ENCODE results near the gene ESPN.
A peak's percentile ranks its signal among the peaks of the same experiment; 100 is the strongest.
"Not testable (repeated sequence)": the region's sequence is repeated elsewhere in the genome, so short reads cannot be mapped to it uniquely, and the experiment has no call there.

Gene ESPN

DNA sequence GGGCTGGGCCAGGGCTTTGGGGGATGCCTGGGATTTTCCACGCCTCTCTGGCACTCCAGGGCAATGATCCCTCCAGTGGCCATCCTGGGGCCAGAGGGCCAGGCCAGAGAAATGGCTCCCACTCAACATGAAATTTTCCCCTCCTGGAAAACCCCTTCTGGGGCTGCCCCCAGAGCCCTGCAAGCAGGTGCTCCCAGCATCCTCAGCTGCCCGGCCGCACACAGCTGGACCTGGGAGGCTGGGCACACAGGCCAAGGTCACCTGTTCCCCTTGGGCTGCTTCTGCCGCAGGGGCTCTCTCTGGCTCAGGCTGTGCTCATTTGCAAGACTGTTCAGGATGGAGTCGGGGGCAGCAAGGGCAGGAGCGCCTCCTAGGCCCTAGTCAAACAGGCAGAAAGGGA, 3.9 kb downstream of the ESPN start:
- DNase-seq = not testable (repeated sequence)

DNA sequence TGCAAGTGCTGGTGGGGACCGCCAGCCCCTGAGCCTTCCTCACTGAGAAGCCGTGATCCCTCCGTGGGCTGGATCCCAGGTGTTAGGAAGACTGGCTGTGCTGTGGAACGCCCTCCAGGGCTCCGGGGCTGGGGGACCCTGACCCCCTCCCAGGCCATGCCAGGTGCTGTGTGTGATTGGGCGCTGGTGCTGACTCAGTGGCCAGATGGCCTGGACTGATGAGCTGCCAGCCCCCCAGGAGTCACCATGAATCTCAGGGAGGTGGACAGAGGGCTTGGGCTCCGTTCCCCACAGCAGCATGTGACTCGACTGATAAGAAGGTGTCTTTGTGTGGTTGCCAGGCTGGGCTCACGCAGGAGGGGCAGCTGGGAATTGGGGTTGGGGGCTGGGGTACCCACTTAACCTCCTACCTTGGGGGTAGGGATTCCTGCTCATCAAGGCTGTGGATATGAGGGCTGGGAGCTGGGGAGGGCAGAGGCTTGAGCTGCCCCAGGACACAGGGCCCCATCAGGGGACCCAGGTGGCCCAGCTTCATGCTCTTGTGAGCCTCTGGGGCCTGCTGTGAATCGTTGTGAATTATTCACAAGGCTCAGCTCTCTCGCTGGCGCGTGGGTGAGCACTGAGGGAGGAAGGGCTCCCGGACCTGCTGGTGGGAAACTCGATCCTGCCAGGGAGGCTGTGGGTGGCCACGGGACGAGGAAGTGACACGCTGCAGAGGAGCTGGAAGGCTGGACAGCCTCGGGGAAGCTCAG, 5.3 kb downstream of the ESPN start:
- not testable (repeated sequence) for DNase-seq

DNA sequence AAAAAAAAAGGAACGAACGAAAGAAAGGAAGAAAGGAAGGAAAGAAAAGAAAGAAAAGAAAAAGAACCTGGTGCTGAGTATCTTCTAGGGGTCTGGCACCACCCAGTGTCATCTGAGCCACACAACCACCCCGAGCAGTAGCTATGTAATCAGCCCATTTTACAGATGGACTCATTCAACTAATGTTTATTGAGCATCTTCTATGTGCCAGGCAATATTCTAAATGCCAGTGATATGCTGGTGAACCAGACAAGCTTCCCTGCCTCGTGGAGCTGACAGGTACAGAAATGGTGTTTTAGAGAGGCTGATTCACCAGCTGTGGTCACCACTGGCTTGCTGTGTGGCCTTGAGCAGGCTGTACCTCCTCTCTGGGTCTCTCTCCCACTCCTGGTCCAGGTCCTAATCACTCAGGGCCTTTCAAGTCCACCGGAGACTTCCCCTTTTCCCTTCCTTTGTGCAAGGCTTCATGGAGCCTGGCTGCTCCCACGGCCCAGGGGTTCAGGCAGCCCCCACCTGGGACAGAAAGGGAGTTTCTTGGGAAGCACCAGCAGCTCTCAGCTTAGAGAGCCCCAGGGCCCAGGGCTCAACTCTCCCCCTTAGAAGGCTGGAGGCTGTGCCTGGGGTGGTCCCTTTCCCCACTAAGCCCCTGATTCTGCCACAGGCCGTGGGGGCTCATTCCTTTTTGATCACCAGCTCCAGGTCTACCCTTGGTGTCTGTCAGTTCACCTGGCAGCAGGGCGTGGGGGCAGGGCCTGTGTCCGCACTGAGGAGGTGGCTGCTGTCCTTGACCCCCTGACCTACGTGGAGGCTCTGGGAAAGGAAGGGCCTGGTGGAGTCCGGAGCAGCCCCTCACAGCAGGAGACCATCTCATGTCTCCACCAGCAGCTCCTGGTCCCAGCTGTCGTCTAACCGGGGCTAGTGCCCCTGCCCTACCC, 7.3 kb downstream of the ESPN start:
- DNase-seq = not testable (repeated sequence)

DNA sequence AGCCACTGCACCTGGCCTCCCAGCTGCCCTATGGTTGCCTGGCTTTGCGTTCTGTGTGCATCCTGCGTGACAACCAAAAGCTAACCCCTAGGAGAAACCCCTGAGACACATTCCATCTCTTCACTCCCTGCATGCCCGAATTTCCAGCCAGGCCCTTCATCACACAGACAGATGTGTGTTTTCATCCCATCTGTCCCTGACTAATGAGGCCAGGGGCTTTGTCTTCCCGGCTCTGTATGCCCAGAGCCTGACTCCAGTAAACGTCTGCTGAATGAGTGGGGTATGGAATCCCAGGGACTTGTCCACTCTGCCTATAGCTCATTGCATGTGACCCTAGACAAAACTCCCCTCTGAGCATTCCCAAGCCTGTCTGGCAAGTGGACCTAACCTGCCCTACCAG, 9.6 kb downstream of the ESPN start:
- no peak for DNase-seq

DNA sequence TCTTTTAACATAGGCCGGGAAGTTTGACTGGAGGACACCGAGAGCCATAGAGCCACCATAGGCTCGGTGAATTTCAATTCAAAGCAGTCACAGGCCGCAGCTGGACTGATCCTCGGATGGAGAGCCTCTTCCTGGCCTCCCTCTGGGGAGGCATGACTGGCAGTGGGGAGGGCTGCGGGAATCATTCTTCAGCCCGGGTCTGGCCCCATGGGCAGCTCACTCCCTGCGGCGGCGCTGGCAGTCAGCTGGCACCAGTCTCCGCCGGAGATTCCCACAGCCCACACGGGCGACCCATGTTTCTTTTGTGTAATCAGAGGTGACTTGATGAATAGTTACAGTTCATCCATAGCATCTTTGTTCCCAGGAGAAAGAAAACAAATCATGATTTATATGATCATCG, 10.6 kb downstream of the ESPN start:
- no peak for DNase-seq

DNA sequence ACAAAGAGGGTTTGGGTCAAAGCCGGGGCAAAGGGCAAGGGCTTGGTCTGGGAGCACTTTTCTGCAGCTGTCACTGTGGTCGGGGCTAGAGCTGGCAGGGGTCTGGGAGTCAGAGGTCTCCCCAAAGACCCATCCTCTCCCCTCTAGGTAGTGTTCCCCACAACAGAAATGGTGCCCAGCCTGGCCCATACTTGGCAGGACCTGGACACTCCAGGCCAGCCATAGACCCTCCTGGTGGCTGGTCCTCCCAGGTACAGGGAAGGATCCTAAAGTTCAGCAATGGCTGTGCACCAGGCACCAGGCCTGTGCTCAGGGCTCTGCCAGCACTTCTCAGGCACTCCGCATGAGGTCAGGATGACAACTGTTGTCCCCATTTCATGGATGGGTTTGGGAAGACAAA, 11.0 kb downstream of the ESPN start:
- no peak for DNase-seq

DNA sequence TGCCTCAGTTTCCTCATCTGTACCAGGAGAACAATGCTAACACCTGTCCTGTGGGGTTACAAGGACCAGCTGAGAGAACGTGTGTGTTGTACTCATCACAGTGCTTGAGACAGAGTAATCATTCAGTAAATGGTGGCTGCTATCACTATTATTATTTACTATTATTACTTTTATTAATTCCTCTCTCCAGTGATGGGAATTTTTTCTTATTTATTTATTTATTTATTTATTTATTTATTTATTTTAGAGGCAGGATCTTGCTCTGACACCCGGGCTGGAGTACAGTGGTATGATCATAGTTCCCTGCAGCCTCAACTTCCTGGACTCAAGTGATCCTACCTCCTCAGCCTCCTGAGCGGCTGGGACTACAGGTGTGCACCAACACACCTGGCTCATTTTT, 11.7 kb downstream of the ESPN start:
- not testable (repeated sequence) for DNase-seq

DNA sequence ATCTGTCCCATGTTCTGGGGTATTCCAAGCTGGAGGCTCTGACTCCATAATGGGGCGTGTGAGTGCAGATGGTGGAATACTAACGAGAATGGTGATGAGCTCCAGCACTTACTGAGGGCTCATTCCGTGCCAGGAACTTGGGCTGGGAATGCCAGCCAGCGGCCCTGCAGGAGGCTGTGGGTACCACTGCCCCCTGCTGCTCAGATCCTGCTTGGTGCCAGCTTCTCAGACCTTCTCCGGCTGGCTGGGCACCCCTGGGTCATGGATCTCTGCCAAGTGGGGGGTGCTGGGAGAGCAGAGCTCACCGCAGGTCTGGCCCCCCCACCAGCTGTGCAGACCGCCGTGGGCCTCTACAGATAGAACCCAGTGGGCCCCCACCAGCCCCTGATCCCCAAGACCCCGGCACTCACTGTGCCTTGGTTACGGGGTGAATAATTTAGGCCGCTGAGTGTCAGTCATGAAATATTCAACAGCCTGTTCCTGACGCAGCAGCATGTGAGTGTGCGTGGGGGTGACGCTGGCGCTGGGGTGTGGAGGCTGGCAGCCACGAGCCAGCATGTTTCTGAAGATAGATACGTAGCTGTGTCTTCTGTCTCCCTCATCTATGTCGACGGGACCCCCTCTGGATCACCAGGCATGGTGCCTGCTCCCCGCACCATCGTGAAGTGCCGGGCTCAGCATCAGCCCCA, 12.6 kb downstream of the ESPN start:
- DNase-seq = peak; percentile 90

DNA sequence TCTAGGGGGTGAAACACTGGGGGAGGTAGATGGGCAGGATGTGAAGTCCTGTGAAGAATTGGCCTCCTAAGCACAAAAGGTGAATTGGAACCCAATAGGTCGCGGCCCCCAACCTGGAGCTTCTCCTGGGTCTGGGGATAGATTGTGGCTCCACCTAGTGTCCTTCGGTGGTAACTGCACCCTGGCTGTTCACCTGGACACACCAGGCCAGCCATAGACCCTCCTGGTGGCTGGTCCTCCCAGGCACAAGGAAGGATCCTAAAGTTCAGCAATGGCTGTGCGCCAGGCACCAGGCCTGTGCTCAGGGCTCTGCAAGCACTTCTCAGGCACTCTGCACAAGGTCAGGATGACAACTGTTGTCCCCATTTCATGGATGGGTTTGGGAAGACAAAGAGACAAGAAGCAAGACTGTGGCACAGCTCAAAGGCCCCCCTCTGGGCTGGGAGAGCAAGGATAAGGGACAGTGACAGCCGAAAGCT, 13.5 kb downstream of the ESPN start:
- peak; percentile 90 for DNase-seq

DNA sequence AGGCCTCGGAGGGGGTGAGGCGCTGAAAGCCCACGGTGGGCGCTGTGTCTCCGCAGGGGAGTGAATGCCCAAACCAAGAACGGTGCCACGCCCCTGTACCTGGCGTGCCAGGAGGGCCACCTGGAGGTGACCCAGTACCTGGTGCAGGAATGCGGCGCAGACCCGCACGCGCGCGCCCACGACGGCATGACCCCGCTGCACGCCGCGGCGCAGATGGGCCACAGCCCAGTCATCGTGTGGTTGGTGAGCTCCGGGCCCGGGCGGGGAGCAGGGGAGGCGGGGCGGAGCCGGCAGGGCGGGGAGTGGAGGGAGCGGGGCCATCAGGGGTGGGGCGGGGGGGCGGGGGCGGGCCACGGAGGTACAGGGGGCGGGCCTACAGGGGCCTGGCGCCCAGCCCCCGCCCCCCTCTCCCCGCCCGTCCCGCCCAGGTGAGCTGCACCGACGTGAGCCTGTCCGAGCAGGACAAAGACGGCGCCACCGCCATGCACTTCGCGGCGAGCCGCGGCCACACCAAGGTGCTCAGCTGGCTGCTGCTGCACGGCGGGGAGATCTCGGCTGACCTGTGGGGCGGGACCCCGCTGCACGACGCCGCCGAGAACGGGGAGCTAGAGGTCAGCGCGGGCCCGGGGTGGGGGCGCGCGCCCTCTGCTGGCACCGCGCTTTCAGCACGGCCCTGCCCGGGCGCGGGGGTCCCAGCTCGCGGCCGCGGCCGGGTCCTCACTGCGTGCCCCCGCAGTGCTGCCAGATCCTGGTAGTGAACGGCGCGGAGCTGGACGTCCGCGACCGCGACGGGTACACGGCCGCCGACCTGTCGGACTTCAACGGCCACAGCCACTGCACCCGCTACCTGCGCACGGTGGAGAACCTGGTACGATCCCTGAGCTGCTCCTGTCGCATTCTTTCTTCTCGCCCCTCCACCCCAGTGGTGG, 15.9 kb downstream of the ESPN start:
- DNase-seq = no peak

DNA sequence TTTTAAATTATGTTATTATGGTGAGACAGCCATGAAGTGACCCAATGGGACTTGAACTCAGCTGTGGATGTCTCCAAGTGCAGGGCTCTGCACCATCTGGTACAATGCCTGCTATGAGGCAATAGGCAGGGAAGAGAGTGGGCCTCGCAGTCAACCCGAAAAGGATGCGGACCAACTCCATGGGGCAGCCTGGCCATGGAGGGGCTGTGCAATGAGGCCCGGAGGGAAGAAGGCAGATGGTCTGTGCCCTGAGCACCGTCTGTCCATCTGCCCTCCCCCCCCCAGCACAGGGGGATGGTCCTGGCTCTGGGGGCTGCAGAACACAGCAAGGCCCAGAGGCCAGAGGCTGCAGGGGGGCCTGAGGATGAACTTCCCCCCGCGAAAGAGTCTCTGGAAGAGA, 17.0 kb downstream of the ESPN start:
- DNase-seq = no peak

DNA sequence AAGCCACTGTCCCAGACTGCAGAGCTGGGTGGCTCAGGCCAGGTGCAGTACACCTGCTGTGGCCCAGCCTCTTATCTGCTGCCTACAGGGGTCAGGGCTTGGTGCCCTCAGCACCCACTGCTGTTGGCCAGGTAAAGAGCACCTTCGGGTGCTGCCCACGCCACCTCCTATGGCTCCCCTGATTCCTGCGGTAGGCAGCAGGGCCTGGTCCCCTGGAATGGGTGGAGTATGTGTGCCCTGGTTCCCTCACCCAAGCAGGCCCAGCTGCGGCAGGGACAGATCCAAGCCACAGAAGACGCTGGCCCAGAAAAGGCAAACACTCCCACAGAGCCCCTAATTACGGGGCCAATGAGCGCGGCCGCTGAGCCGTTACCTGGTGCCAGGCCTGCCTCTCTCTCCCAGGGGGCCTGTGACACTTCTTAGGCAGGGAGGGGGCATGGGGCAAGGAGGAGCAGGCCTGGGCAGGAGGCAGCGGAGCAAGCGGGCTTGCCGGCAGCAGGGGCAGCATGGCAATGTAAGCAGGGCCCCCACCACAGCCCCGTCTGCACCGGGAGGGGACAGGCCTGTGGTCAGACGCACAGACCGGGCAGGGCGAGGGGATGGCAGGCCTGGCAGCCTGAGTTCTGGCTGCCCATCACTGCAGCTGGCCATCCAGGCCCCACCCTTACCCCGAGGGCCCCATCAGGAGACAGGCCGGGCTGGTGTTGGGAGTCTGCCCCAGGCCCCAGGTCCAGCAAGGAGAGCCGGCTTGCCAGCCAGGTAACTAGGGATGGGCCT, 19.0 kb downstream of the ESPN start:
- DNase-seq = no peak

DNA sequence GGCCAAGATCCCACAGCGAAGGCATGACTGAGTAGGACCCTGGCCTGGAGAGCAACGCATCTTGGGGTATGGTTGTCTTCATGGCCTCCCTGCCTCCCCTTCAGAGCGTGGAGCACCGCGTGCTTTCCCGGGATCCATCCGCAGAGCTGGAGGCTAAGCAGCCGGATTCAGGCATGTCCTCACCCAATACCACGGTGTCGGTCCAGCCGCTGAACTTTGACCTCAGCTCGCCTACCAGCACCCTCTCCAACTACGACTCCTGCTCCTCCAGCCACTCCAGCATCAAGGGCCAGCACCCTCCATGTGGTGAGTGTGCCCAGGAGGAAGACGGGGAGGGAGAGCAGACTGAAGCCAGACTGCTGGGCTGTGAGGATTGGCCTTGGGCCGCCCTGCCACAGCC, 19.8 kb downstream of the ESPN start:
- no peak for DNase-seq

DNA sequence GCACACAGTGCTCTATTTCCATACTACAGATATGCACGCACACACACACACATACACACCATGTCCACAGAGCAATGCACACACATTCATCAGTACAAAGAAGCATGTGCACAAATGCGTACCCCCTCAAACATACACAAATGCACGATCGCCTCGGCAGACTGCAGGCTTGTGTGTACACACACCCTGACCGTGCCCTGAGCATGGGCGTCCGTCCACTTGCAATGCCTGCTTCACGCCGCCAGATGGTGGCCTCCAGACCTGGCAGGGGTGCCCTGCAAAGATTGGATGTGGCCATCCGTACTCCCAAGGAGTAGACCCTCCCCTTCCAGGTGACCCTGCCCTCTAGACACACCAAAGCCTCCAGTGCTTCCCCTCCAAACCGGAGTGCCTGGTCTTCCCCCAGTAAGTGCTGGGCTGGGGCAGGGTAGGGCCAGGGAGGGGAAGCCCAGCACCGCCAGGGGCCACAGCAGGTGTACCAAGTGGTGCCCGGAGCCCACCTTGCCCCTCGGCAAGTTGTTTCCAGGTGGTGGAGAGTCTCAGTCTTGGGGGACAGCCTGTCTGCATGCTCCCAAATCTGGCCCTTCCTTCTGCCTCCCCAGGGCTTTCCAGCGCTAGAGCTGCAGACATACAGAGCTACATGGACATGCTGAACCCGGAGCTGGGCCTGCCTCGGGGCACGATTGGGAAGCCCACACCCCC, 20.6 kb downstream of the ESPN start:
- no peak for DNase-seq

DNA sequence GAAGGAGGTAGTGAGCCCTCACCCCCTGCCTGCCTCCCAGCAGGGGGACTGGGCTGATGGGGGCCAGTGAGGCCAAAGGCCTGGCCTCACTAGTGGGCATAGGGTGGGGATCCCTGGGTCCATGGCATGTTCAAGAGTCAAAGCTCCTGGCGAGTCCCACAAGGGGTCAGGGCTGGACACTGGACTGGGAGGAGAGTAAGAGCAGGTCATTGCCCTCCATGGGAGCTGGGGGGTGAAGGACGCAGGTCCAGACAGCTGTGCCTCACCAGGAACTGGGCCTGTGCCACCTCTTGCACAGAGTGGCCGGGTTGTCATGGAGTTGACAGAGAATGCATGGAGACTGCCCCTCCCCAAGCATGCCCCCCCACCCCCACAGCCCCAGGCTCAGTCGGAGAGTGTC, 21.4 kb downstream of the ESPN start:
- DNase-seq = not testable (repeated sequence)

DNA sequence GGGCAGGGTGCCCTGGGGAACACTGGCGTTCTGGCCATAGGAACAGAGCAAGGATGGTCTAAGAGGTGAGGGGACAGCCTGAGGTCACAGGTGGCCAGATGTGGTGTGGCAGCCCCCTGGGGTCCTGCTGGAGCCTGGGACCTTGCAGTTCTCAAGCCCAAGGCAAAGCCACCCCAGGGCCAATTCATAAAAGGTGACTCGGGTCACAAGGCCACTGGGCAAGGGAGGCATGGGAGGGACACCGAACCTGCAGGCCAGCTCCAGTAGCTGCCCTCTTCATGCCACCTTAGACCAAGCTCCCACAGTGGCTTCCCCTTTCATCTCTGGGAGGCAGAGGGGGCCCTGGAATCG, 22.1 kb downstream of the ESPN start:
- DNase-seq = no peak

DNA sequence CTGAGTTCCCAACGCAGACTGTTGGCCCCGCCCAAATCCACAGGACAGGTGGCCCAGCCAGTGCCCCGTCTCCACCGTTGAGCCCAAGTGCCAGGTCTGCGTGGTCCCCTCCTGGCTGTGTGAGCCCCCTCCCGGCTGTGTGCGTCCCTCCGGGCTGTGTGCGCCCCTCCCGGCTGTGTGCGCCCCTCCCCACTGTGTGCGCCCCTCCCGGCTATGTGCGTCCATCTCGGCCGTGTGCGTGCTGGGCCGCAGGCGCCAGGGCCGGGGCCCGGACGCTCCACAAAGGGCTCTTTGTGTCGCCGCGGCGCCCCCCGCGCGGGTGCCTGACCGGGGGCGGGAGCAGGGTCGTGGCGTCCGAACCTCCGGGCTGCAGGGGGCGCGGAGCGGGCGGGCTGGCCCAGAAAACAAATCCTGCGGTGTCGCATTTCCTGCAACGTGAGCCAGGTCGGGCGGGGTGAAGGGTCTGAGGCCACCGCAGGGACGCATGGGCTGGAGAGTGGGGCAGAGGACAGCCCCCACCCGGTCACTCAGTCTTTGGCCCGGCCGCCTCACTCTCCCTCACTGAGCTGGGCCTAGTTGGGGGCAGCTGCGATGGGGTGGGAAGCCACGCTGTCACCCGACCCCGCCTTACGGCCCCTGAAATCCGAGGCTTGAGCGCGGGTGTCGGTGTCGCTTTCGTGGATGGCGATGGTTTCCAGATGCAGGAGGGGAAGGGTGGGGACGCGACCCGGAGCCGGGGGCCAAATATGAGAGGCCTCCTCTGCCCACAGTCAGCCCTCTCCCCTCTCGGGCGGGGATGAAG, 22.6 kb downstream of the ESPN start:
- DNase-seq = no peak

DNA sequence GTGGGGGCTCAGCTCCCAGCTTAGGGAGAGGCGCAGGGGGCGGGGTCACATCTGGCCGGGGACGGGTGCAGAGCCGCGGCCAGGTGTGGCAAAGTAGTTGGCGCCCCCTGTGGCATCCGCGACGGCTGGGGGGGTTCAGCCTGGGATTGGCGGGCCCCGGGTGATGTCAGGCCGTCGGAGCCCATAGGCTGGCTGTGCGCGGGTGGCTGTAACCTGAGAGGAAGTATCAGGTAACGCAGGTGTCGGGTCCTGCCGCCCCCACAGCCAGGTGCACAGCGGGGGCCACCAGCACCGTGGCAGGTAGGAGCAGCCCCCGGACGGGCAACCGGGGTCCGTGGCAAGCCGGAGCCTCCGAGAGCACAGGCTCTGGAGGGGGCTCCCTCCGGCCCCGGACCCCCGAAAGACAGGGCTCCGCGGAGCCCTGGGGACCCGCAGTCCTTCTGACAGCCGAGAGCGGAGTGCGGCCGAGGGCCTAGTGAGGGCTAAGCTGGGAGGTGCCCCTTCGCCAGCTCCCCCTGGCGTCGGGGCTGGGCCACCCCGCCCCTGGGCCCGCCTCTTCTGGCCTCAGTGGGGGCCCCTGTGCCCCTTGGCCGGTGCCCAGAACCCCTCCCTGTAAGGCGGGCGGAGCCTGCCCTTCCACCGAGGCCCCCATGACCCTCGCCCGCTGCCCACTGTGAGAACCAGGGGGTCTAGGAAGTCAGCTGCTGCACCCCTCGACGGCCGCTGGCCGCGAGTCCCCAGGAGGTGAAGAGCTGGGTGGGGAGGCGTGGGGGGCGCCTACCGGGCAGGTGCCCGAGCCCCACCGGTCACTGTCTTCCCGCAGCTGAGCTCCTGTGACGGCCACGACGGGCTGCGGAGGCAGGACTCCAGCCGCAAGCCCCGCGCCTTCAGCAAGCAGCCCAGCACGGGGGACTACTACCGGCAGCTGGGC, 23.5 kb downstream of the ESPN start:
- DNase-seq = no peak

All from NCI-H1092 (cell line).